GM12892 (cell line): ENCODE measurements around the gene TSPAN9.

Experiments
- POLR2A ChIP-seq: IDR thresholded peaks from 2 replicates; pipeline ENCODE4 v1.6.1; 2011; ENCODE audit warnings: low read depth, low read length, control low read depth
- TAF1 ChIP-seq: IDR thresholded peaks from 2 replicates; pipeline ENCODE4 v1.6.1; 2011; ENCODE audit warnings: low read depth, mild to moderate bottlenecking, control low read depth, low read length, borderline replicate concordance

DNA sequence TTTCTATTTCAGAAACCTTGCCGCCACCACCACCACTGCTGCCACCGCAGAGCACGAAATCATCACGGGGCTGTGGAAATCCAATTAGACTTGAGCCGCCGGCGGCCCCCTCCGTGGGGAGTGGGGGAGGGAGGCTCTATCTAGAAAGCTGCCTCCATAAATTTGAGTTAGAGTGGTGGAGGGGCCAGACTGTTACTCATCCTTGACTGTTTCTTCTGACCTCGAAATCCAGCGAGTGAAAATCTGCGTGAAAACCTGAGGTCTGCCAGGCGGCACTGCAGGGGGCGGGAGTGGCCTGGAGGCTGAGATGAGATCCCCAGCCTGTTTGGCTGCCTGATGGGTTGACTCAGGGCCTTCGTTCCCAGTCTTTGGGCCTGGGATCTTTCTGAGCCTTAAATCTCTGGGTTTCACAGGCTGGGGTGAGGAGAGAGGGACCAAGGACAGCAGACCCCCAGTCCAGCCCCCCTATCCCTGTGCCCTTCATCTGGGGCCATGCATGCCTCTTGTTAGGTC is 29.9 kb downstream of the TSPAN9 start:
- no peak for TF ChIP-seq POLR2A
- TF ChIP-seq TAF1: no peak
